OCI-LY3 (cell line): ENCODE results near the gene KRTAP1-5.

ENCODE experiments used
- H2AFZ ChIP-seq: fragments of 200-600, 300-600 bp; shearing (Covaris generic); 2 replicates; pipeline ENCODE4 v1.6.0; 2014; ENCODE audit warnings: antibody characterized with exemption, low read depth, low read length
- H3K27ac ChIP-seq: fragments of 200-600, 300-600 bp; sonication (generic); 2 replicates; pipeline ENCODE4 v1.5.1; 2014; ENCODE audit warnings: mild to moderate bottlenecking, low read length, moderate library complexity, mixed read lengths
- H3K27me3 ChIP-seq: fragments of 200-600, 300-600 bp; sonication (generic); 2 replicates; pipeline ENCODE4 v1.6.1; 2014; ENCODE audit warnings: low read depth, low read length, mixed read lengths
- H3K36me3 ChIP-seq: fragments of 200-600, 300-600 bp; sonication (generic); replicated peaks from 2 replicates; pipeline ENCODE3; 2014; ENCODE audit warnings: low read depth, low read length, mixed read lengths
- H3K4me1 ChIP-seq: fragments of 300-600, 200-600 bp; sonication (generic); 2 replicates; pipeline ENCODE4 v1.6.1; 2014; ENCODE audit warnings: low read length, mixed read lengths
- H3K4me2 ChIP-seq: fragments of 200-600, 300-600 bp; sonication (generic); 2 replicates; pipeline ENCODE4 v1.6.1; 2014; ENCODE audit warnings: low read length, mixed read lengths
- H3K4me3 ChIP-seq: fragments of 300-600, 200-600 bp; sonication (generic); 2 replicates; pipeline ENCODE4 v1.5.1; 2014; ENCODE audit warnings: antibody characterized with exemption, mild to moderate bottlenecking, low read length, moderate library complexity
- H3K79me2 ChIP-seq: fragments of 300-600, 200-600 bp; shearing (Covaris generic); 2 replicates; pipeline ENCODE4 v1.6.1; 2014; ENCODE audit warnings: mild to moderate bottlenecking, low read length, mixed read lengths
- H3K9ac ChIP-seq: fragments of 300-600, 200-600 bp; shearing (Covaris generic); 2 replicates; pipeline ENCODE4 v1.6.0; 2014; ENCODE audit warnings: mild to moderate bottlenecking, low read length, moderate library complexity
- H3K9me3 ChIP-seq: fragments of 200-600, 300-600 bp; shearing (Covaris generic); 2 replicates; pipeline ENCODE4 v1.6.1; 2014; ENCODE audit warnings: low read length, mixed read lengths; ENCODE audit not compliant: insufficient read depth
- H4K20me1 ChIP-seq: fragments of 200-600, 300-600 bp; sonication (generic); 2 replicates; pipeline ENCODE4 v1.6.1; 2016; ENCODE audit warnings: low read length, mixed read lengths; ENCODE audit not compliant: insufficient read depth
- CTCF ChIP-seq: fragments of 200-600, 300-600 bp; sonication (generic); IDR thresholded peaks from 2 replicates; pipeline ENCODE4 v1.5.1; 2014; ENCODE audit warnings: antibody characterized with exemption, low read length, low read depth
- EZH2phosphoT487 ChIP-seq: fragments of 200-600 bp; shearing (Covaris generic); IDR thresholded peaks from 2 replicates; pipeline ENCODE4 v1.6.1; 2018; ENCODE audit warnings: antibody characterized with exemption, mixed run types, low read depth

The KRTAP1-5 gene

GRCh38 chr17:41013181-41013580, 13.8 kb downstream of the KRTAP1-5 start:
- Histone ChIP-seq H2AFZ (no peak overlapping the region), H3K4me3 (no peak overlapping the region), H3K4me1 (no peaks in the 10 kb centered on the region), H3K79me2 (no peaks in the 10 kb centered on the region), H3K27ac (no peak overlapping the region), H3K9ac (no peak overlapping the region), H4K20me1 (no peaks in the 10 kb centered on the region), H3K9me3 (no peaks in the 10 kb centered on the region), H3K36me3 (no peaks in the 10 kb centered on the region), H3K4me2 (no peak overlapping the region), H3K27me3 (peaks cover 25% of the 10 kb centered on the region)
- no peak for TF ChIP-seq EZH2phosphoT487
- TF ChIP-seq CTCF, result no peak

DNA sequence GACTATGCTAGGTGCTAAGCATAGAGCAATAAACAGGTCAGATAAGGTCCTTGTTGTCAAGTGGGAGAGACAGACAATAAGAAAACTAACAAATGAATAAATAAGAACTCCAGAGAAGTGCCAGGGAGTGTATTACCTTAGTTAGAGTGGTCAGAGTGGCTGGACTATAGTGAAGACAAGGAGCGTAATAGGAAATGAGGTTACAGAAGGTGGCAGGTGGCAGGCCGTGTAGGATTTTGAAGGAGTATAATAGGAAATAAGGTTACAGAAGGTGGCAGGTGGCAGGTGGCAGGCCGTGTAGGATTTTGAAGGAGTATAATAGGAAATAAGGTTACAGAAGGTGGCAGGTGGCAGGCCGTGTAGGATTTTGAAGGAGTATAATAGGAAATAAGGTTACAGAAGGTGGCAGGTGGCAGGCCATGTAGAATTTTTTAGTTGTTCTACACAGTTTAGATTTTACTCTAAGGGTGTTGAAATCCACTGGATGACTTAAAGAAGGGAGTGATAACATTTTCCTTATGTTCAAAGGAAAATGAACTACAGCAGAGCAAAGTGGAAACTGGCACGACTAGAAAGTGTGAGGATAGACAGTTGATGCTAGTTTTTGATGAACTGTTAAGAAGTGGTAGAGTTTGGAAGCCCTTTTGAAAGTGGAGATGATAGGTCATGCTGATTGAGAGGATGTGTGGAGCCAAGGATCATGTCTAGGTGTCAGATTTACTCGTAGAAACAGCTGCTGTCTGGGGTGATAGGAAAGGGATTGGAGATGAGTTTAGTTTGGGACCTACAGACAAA, 14.5 kb downstream of the KRTAP1-5 start:
- Histone ChIP-seq H3K27ac (no peak overlapping the region), H3K4me3 (no peak overlapping the region), H3K4me1 (no peaks in the 10 kb centered on the region)

GRCh38 chr17:41010441-41010840, 16.6 kb downstream of the KRTAP1-5 start:
- H2AFZ ChIP-seq, result no peak overlapping the region
- H3K36me3 ChIP-seq, result no peaks in the 10 kb centered on the region

More for the DNA sequence above, 14.5 kb downstream of the KRTAP1-5 start:
- Histone ChIP-seq H3K9me3 (no peaks in the 10 kb centered on the region), H3K9ac (no peak overlapping the region), H3K4me2 (no peak overlapping the region), H3K79me2 (no peaks in the 10 kb centered on the region), H4K20me1 (no peaks in the 10 kb centered on the region), H3K27me3 (peaks cover 25% of the 10 kb centered on the region), H3K36me3 (no peaks in the 10 kb centered on the region), H2AFZ (no peak overlapping the region)
- TF ChIP-seq CTCF (no peak), EZH2phosphoT487 (no peak)

DNA sequence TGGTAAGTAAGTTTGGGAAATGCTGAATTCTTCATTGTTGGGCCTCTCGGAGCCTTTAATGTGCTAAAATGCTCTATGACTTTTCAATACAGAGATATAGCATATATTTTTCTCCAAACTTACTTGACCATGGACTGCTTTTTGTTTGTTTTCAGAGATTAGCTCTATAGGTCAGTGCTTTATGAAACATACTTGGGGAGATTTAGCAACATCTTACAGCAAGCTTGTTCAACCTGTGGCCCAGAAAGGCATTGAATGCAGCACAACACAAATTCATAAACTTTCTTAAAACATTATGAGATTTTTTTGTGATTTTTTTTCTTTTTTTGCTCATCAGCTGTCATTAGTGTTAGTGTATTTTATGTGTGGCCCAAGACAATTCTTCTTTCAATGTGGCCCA, 17.1 kb downstream of the KRTAP1-5 start:
- H3K4me2 ChIP-seq, result no peak overlapping the region
- TF ChIP-seq CTCF, result no peak
- no peak for TF ChIP-seq EZH2phosphoT487
- no peaks in the 10 kb centered on the region for H3K9me3 ChIP-seq
- no peaks in the 10 kb centered on the region for H3K79me2 ChIP-seq
- H3K36me3 ChIP-seq, result no peaks in the 10 kb centered on the region
- no peak overlapping the region for H3K9ac ChIP-seq
- H3K4me1 ChIP-seq, result no peaks in the 10 kb centered on the region
- H3K4me3 ChIP-seq, result no peak overlapping the region
- no peak overlapping the region for H3K27ac ChIP-seq
- peaks cover 14% of the 10 kb centered on the region for H3K27me3 ChIP-seq
- H4K20me1 ChIP-seq, result no peaks in the 10 kb centered on the region
- H2AFZ ChIP-seq, result no peak overlapping the region

More at GRCh38 chr17:41010441-41010840, 16.6 kb downstream of the KRTAP1-5 start:
- Histone ChIP-seq H3K9ac (no peak overlapping the region), H3K4me3 (no peak overlapping the region), H3K9me3 (no peaks in the 10 kb centered on the region), H3K27me3 (peaks cover 17% of the 10 kb centered on the region), H3K4me2 (no peak overlapping the region), H4K20me1 (no peaks in the 10 kb centered on the region), H3K79me2 (no peaks in the 10 kb centered on the region), H3K4me1 (no peaks in the 10 kb centered on the region), H3K27ac (no peak overlapping the region)
- no peak for TF ChIP-seq CTCF
- TF ChIP-seq EZH2phosphoT487, result no peak
